ENCODE results near the gene DLK1. TPM values are rescaled to one million over a fixed set of nuclear protein-coding genes. Genes with fewer than 3 reads are reported as not detected.

Gene DLK1
- total and polyA plus RNA-seq, 2 experiments from 2014 or later = 1,378 to 3,299 TPM

DNA sequence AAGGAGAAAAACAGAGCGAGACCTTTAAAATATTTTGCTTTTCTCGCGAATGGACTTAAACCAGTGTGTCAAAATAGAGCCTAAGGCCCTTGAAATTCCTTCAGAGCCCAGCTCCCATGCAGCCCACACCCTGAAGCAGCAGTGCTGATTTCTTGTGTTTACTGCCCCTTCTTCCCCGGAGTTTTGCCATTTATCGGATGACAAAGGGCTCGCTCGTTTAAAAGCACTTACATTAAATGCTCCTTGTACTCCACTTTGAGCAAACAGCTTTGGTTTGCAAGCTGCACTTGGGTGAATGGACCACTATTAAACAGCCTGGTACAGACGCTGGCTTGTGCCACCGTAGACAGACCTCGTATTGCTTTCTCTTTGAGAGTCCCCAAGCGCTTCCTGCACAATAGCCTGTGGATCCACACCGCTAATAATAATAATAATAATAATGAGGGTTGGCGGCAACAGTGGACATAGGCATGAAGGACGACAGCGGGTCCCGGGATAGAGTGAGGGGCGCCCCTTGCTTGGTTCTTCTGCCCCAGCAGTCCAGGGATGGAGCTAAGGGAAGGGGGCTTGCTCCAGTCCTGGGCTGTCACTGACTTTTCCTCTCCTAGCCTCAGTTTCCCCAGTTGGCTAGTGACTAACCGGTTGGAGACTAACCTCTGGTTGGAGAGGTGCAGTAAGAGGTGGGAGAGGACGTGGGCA lies 6.6 kb downstream of the DLK1 start:
- H3K4me3 ChIP-seq = no peak overlapping the region
- no peak overlapping the region for H3K27ac ChIP-seq
- H4K20me1 ChIP-seq (ENCODE audit: insufficient read depth, poor library complexity, severe bottlenecking) = no peaks in the 10 kb centered on the region
- TF ChIP-seq EZH2 (IDR thresholded peaks at IDR 0.05; ENCODE audit: borderline replicate concordance) = no peak
- TF ChIP-seq, protein P1, sequence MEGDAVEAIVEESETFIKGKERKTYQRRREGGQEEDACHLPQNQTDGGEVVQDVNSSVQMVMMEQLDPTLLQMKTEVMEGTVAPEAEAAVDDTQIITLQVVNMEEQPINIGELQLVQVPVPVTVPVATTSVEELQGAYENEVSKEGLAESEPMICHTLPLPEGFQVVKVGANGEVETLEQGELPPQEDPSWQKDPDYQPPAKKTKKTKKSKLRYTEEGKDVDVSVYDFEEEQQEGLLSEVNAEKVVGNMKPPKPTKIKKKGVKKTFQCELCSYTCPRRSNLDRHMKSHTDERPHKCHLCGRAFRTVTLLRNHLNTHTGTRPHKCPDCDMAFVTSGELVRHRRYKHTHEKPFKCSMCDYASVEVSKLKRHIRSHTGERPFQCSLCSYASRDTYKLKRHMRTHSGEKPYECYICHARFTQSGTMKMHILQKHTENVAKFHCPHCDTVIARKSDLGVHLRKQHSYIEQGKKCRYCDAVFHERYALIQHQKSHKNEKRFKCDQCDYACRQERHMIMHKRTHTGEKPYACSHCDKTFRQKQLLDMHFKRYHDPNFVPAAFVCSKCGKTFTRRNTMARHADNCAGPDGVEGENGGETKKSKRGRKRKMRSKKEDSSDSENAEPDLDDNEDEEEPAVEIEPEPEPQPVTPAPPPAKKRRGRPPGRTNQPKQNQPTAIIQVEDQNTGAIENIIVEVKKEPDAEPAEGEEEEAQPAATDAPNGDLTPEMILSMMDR (IDR thresholded peaks at IDR 0.05; ENCODE audit: poor library complexity) = no peak
- no peak for TF ChIP-seq EZH2phosphoT487 (IDR thresholded peaks at IDR 0.05; ENCODE audit: low read depth, severe bottlenecking, unreplicated experiment)
- no peaks in the 10 kb centered on the region for H3K9me2 ChIP-seq (replicated peaks; ENCODE audit: insufficient read depth)
- H2AFZ ChIP-seq = no peak overlapping the region
- no peaks in the 10 kb centered on the region for H3K36me3 ChIP-seq (replicated peaks; ENCODE audit: insufficient read depth, low read depth)
- DNase-seq (ENCODE audit: low spot score) = no peak
- no peak overlapping the region for H3K4me2 ChIP-seq
- H3K27me3 ChIP-seq = peaks cover 8% of the 10 kb centered on the region
- H3K4me1 ChIP-seq (ENCODE audit: insufficient read depth) = peaks cover 10% of the 10 kb centered on the region
- H3K79me2 ChIP-seq = peaks cover 10% of the 10 kb centered on the region
- no peaks in the 10 kb centered on the region for H3K9me3 ChIP-seq (ENCODE audit: low read depth)
- WGBS (ENCODE audit: low lambda C conversion rate, missing lambda C conversion rate) = 71% methylated on average over 19 of the region's 19 CpGs

DNA sequence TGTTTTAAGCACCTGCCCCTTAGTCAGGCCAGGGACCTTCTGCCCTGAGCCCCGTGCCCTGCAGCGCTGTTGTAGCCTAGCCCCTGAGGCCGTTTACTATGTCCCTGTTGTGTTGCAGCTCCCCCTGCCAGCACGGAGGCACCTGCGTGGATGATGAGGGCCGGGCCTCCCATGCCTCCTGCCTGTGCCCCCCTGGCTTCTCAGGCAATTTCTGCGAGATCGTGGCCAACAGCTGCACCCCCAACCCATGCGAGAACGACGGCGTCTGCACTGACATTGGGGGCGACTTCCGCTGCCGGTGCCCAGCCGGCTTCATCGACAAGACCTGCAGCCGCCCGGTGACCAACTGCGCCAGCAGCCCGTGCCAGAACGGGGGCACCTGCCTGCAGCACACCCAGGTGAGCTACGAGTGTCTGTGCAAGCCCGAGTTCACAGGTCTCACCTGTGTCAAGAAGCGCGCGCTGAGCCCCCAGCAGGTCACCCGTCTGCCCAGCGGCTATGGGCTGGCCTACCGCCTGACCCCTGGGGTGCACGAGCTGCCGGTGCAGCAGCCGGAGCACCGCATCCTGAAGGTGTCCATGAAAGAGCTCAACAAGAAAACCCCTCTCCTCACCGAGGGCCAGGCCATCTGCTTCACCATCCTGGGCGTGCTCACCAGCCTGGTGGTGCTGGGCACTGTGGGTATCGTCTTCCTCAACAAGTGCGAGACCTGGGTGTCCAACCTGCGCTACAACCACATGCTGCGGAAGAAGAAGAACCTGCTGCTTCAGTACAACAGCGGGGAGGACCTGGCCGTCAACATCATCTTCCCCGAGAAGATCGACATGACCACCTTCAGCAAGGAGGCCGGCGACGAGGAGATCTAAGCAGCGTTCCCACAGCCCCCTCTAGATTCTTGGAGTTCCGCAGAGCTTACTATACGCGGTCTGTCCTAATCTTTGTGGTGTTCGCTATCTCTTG lies 7.6 kb downstream of the DLK1 start:
- TF ChIP-seq EZH2phosphoT487 (IDR thresholded peaks at IDR 0.05; ENCODE audit: low read depth, severe bottlenecking, unreplicated experiment) (no peak), EZH2 (IDR thresholded peaks at IDR 0.05; ENCODE audit: borderline replicate concordance) (no peak)
- TF ChIP-seq, protein P1 (IDR thresholded peaks at IDR 0.05; ENCODE audit: poor library complexity) = no peak
- Histone ChIP-seq H3K27me3 (peaks cover 8% of the 10 kb centered on the region), H3K79me2 (peaks cover 7% of the 10 kb centered on the region), H2AFZ (no peak overlapping the region), H3K4me2 (no peak overlapping the region), H3K4me3 (no peak overlapping the region), H3K9me3 (ENCODE audit: low read depth) (no peaks in the 10 kb centered on the region), H3K27ac (no peak overlapping the region), H4K20me1 (ENCODE audit: insufficient read depth, poor library complexity, severe bottlenecking) (no peaks in the 10 kb centered on the region), H3K36me3 (replicated peaks; ENCODE audit: insufficient read depth, low read depth) (no peaks in the 10 kb centered on the region), H3K9me2 (replicated peaks; ENCODE audit: insufficient read depth) (no peaks in the 10 kb centered on the region), H3K4me1 (ENCODE audit: insufficient read depth) (peaks cover 10% of the 10 kb centered on the region)
- no peak for DNase-seq (ENCODE audit: low spot score)
- 93% methylated on average over 52 of the region's 52 CpGs for WGBS (ENCODE audit: low lambda C conversion rate, missing lambda C conversion rate)

DNA sequence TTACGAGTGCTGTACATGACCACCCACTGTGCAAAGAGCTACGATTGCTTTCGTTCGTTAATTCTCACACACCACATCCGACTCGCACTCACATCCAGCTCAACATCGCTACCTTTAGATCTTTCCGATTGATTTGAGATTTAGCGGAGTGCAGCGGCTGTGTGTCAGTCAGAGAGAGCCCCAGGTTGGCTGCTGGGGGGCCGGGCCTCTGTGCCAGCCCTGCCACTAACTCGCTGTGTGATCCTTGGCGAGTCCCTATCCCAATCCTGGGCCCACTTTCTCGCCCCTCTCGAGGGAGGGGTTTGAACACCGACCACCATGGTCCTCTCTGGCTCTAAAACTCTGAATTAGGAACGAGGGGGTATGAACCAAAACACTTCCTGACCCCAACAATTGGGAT lies 8.6 kb downstream of the DLK1 start:
- peaks cover under 1% of the 10 kb centered on the region for H3K27me3 ChIP-seq
- TF ChIP-seq, protein P1 (IDR thresholded peaks at IDR 0.05; ENCODE audit: poor library complexity) = no peak
- TF ChIP-seq EZH2phosphoT487 (IDR thresholded peaks at IDR 0.05; ENCODE audit: low read depth, severe bottlenecking, unreplicated experiment) = no peak
- no peak for TF ChIP-seq EZH2 (IDR thresholded peaks at IDR 0.05; ENCODE audit: borderline replicate concordance)
- 94% methylated on average over 17 of the region's 17 CpGs for WGBS (ENCODE audit: low lambda C conversion rate, missing lambda C conversion rate)

More for the DNA sequence above, 8.6 kb downstream of the DLK1 start:
- Histone ChIP-seq H3K9me2 (replicated peaks; ENCODE audit: insufficient read depth) (no peaks in the 10 kb centered on the region), H3K4me1 (ENCODE audit: insufficient read depth) (peaks cover 6% of the 10 kb centered on the region), H2AFZ (no peak overlapping the region), H3K27ac (no peak overlapping the region), H3K36me3 (replicated peaks; ENCODE audit: insufficient read depth, low read depth) (no peaks in the 10 kb centered on the region), H3K9me3 (ENCODE audit: low read depth) (no peaks in the 10 kb centered on the region), H3K79me2 (no peaks in the 10 kb centered on the region), H3K4me2 (no peak overlapping the region), H3K4me3 (no peak overlapping the region), H4K20me1 (ENCODE audit: insufficient read depth, poor library complexity, severe bottlenecking) (no peaks in the 10 kb centered on the region)
- no peak for DNase-seq (ENCODE audit: low spot score)

All from hepatocyte (in vitro differentiated cells).